HepG2 (cell line): ENCODE data around the gene LEMD2. TPM values are rescaled to one million over a fixed set of nuclear protein-coding genes. Genes with fewer than 3 reads are reported as not detected.
A peak's percentile ranks its signal among the peaks of the same experiment; 100 is the strongest.

Experiments
- AKAP8 ChIP-seq: sonication (generic); formaldehyde crosslinking; IDR thresholded peaks from 2 replicates; pipeline ENCODE4 v1.5.1; 2020; ENCODE audit warnings: mild to moderate bottlenecking, missing genetic modification reagents
- BRCA1 ChIP-seq: sonication (generic); formaldehyde crosslinking; IDR thresholded peaks from 2 replicates; pipeline ENCODE4 v1.4.0; 2020; ENCODE audit warnings: missing genetic modification reagents
- CAMTA2 ChIP-seq: sonication (generic); formaldehyde crosslinking; IDR thresholded peaks from 2 replicates; pipeline ENCODE4 v1.4.0; 2020; ENCODE audit warnings: mild to moderate bottlenecking, missing genetic modification reagents, borderline replicate concordance
- GABPB1 ChIP-seq: IDR thresholded peaks from 2 replicates; pipeline ENCODE4 v1.6.1; 2016; ENCODE audit warnings: mild to moderate bottlenecking, missing genetic modification reagents, moderate library complexity, missing compliant biosample characterization
- KLF11 ChIP-seq: IDR thresholded peaks from 2 replicates; pipeline ENCODE4 v1.6.1; 2016; ENCODE audit warnings: missing compliant biosample characterization
- LCORL ChIP-seq, 2 experiments: fragments of 450-650 bp in 1 of 2; sonication (generic) in 1 of 2; formaldehyde crosslinking in 1 of 2; IDR thresholded peaks; 2 replicates each; pipeline versions ENCODE4 v1.5.0 to v1.6.1; 2017 to 2020; ENCODE audit warnings: antibody characterized with exemption in 1 of 2, missing genetic modification reagents in 1 of 2
- MED1 ChIP-seq: sonication (generic); formaldehyde crosslinking; IDR thresholded peaks from 2 replicates; pipeline ENCODE4 v1.4.0; 2020; ENCODE audit warnings: missing genetic modification reagents
- NCOA1 ChIP-seq: sonication (generic); formaldehyde crosslinking; IDR thresholded peaks from 2 replicates; pipeline ENCODE4 v1.9.0; 2021; ENCODE audit warnings: missing genetic modification reagents
- RBM22 ChIP-seq: fragments of 200-400 bp; formaldehyde crosslinking; optimal IDR thresholded peaks from 2 replicates; pipeline ENCODE3; 2017; ENCODE audit warnings: mild to moderate bottlenecking, low read length, moderate library complexity
- REL ChIP-seq: sonication (generic); formaldehyde crosslinking; conservative IDR thresholded peaks from 2 replicates; pipeline ENCODE4 v1.8.0; 2022; ENCODE audit warnings: mild to moderate bottlenecking, missing genetic modification reagents, moderate library complexity
- STAT6 ChIP-seq: sonication (generic); formaldehyde crosslinking; IDR thresholded peaks from 2 replicates; pipeline ENCODE4 v1.4.0; 2020; ENCODE audit warnings: missing genetic modification reagents, mild to moderate bottlenecking, borderline replicate concordance
- TEAD3 ChIP-seq: optimal IDR thresholded peaks from 2 replicates; pipeline ENCODE3; 2016; ENCODE audit warnings: borderline replicate concordance
- ZFP82 ChIP-seq: sonication (generic); formaldehyde crosslinking; IDR thresholded peaks from 2 replicates; pipeline ENCODE4 v1.5.1; 2020; ENCODE audit warnings: mild to moderate bottlenecking, missing genetic modification reagents, borderline replicate concordance
- ZIK1 ChIP-seq: sonication (generic); formaldehyde crosslinking; IDR thresholded peaks from 2 replicates; pipeline ENCODE4 v1.5.0; 2020; ENCODE audit warnings: mild to moderate bottlenecking, low read depth, missing genetic modification reagents, borderline replicate concordance
- ZNF543 ChIP-seq: sonication (generic); formaldehyde crosslinking; IDR thresholded peaks from 2 replicates; pipeline ENCODE4 v1.4.0; 2020; ENCODE audit warnings: mild to moderate bottlenecking, missing genetic modification reagents
- ZNF672 ChIP-seq: sonication (generic); formaldehyde crosslinking; IDR thresholded peaks from 2 replicates; pipeline ENCODE4 v1.8.1; 2022; ENCODE audit warnings: missing genetic modification reagents
- ZNF724P ChIP-seq: sonication (generic); formaldehyde crosslinking; IDR thresholded peaks from 2 replicates; pipeline ENCODE4 v1.8.0; 2022; ENCODE audit warnings: missing genetic modification reagents, borderline replicate concordance
- ZNF878 ChIP-seq: sonication (generic); formaldehyde crosslinking; IDR thresholded peaks from 2 replicates; pipeline ENCODE4 v1.8.1; 2023; ENCODE audit warnings: mild to moderate bottlenecking, missing genetic modification reagents, moderate library complexity
- polyA plus RNA-seq, 8 experiments: library from polyadenylated mRNA; depleted of rRNA in 3 of 8; stranded (reverse) in 7 of 8; unstranded in 1 of 8; fragments of >200 nt; fragmentation: Illumina TruSeq in 4 of 8; extraction: Trizol in 4 of 8; gene quantifications; 2 replicates each; pipeline versions ENCODE4 v1.2.1 to v1.2.3, GENCODE V29; 2011 to 2016; ENCODE audit warnings: low read depth in 4 of 8, missing spikeins in 1 of 8, mixed read lengths in 1 of 8; ENCODE audit not compliant: insufficient read depth in 1 of 8
- total RNA-seq, 5 experiments: library from RNA; depleted of rRNA; stranded (reverse); fragments of >200 nt; fragmentation: Illumina TruSeq; extraction: Trizol; gene quantifications; 2 replicates each; pipeline ENCODE4 v1.2.3, GENCODE V29; 2016; ENCODE audit warnings: low read depth in 1 of 5

LEMD2 gene
- total and polyA plus RNA-seq, 2 of the 13 experiments (the other 11 are each of a cell fraction or from before 2014, with no cell fraction given): 45.2 to 62.9 TPM

- TF ChIP-seq NCOA1 (CRISPR knock-in tag): no peak
- peak; percentile 47; the same call in 1 of the 2 replicates for TF ChIP-seq AKAP8 (CRISPR knock-in tag)
- no peak for TF ChIP-seq LCORL (IDR thresholded peaks at IDR 0.05)
- no peak for TF ChIP-seq LCORL (CRISPR knock-in tag; IDR thresholded peaks at IDR 0.05)
- TF ChIP-seq ZIK1 (CRISPR knock-in tag): no peak
- no peak for TF ChIP-seq STAT6 (CRISPR knock-in tag)
- peak; percentile 47 for TF ChIP-seq RBM22
- TF ChIP-seq ZFP82 (CRISPR knock-in tag): no peak
- TF ChIP-seq ZNF672 (CRISPR knock-in tag): no peak
- TF ChIP-seq BRCA1: no peak
- TF ChIP-seq MED1 (CRISPR knock-in tag): no peak
- no peak for TF ChIP-seq ZNF878 (CRISPR knock-in tag)
- no peak for TF ChIP-seq ZNF724P (CRISPR knock-in tag)
- TF ChIP-seq TEAD3 (CRISPR knock-in tag): no peak
- TF ChIP-seq CAMTA2 (CRISPR knock-in tag): no peak
- no peak for TF ChIP-seq KLF11 (CRISPR knock-in tag)
- 0 out of 2 replicates have a peak, but pooled peaks have one; percentile 38 for TF ChIP-seq REL (CRISPR knock-in tag)
- TF ChIP-seq GABPB1: no peak
- no peak for TF ChIP-seq ZNF543 (CRISPR knock-in tag)
Observed at GRCh38 chr6:33770833-33771145, 18.1 kb downstream of the LEMD2 start (continued).
